Esophagus (tissue), 2 donors: ENCODE results near the gene TARS3. TPM values are rescaled to one million over a fixed set of nuclear protein-coding genes. Genes with fewer than 3 reads are reported as not detected.

ENCODE experiments used
- H3K27ac ChIP-seq, 2 donors: one replicate each; pipeline ENCODE4 v1.5.1; 2013; ENCODE audit warnings: low read depth in 2 of 2, mild to moderate bottlenecking in 2 of 2, inconsistent platforms in 1 of 2, low read length in 1 of 2, moderate library complexity in 1 of 2
- H3K27me3 ChIP-seq, 2 donors: one replicate each; pipeline ENCODE4 v1.6.1; 2013; ENCODE audit warnings: low read length in 2 of 2, control low read depth in 1 of 2, mild to moderate bottlenecking in 1 of 2; ENCODE audit not compliant: insufficient read depth in 2 of 2, control insufficient read depth in 1 of 2
- H3K36me3 ChIP-seq, 2 donors: one replicate each; pipeline ENCODE4 v1.6.1; 2013; ENCODE audit warnings: low read length in 1 of 2; ENCODE audit not compliant: control insufficient read depth in 2 of 2, insufficient read depth in 2 of 2
- H3K4me1 ChIP-seq, 2 donors: one replicate each; pipeline ENCODE4 v1.6.1; 2013; ENCODE audit warnings: low read length in 1 of 2; ENCODE audit not compliant: control insufficient read depth in 2 of 2, insufficient read depth in 2 of 2
- H3K4me3 ChIP-seq, 2 donors: one replicate each; pipeline ENCODE4 v1.5.1; 2013; ENCODE audit warnings: low read length in 2 of 2, mild to moderate bottlenecking in 2 of 2, low read depth in 1 of 2, moderate library complexity in 1 of 2
- H3K9me3 ChIP-seq, 2 donors: one replicate each; pipeline ENCODE4 v1.6.1; 2013; ENCODE audit warnings: mild to moderate bottlenecking in 2 of 2, low read depth in 1 of 2, low read length in 1 of 2, moderate library complexity in 1 of 2; ENCODE audit not compliant: control insufficient read depth in 2 of 2, insufficient read depth in 1 of 2
- WGBS, 2 donors: extraction: QIAGEN DNeasy Blood & Tissue Kit; methylation state at CpG; one replicate each; pipeline ENCODE4 v1.1.7; 2013; 5-methylcytosine and 5-hydroxymethylcytosine counted together
- polyA plus RNA-seq, 2 donors: library from polyadenylated mRNA; stranded (reverse); fragments of 200-250 nt; gene quantifications; one replicate each; pipeline ENCODE4 v1.2.3, GENCODE V29; 2013
- donor health status: healthy with polysubstance abuse.
- donor health status: Bipolar disorder and iron deficiency.

TARS3 gene
- polyA plus RNA-seq, 2 donors: 3.2 to 4.2 TPM

- 0 to 1% methylated on average over 32 of the region's 32 CpGs for WGBS, 2 donors
These were observed 72.6 kb downstream of the TARS3 start for GRCh38 chr15:101651554-101652097.

GRCh38 chr15:101650145-101650544, 74.1 kb downstream of the TARS3 start:
- H3K4me1 ChIP-seq: no peaks in the 10 kb centered on the region
- no peak overlapping the region for H3K4me3 ChIP-seq
- WGBS, 2 donors: 59 to 67% methylated on average over 5 of the region's 5 CpGs
- peaks cover 0 to 9% of the 10 kb centered on the region in 2 donors for H3K36me3 ChIP-seq
- H3K9me3 ChIP-seq: no peaks in the 10 kb centered on the region
- H3K27me3 ChIP-seq: no peaks in the 10 kb centered on the region
- no peak overlapping the region for H3K27ac ChIP-seq

More at GRCh38 chr15:101651554-101652097, 72.6 kb downstream of the TARS3 start:
- Histone ChIP-seq H3K4me1 (no peaks in the 10 kb centered on the region), H3K4me3 (peak overlapping the region; percentile 84 to 94), H3K27ac (peak overlapping the region; percentile 93 to 97), H3K36me3 (peaks cover 0 to 4% of the 10 kb centered on the region in 2 donors), H3K9me3 (no peaks in the 10 kb centered on the region), H3K27me3 (no peaks in the 10 kb centered on the region)

GRCh38 chr15:101648356-101648755, 75.9 kb downstream of the TARS3 start:
- WGBS, 2 donors: 92 to 96% methylated on average over 6 of the region's 6 CpGs
- Histone ChIP-seq H3K27ac (no peak overlapping the region), H3K36me3 (peaks cover 0 to 18% of the 10 kb centered on the region in 2 donors), H3K4me3 (no peak overlapping the region), H3K9me3 (no peaks in the 10 kb centered on the region), H3K4me1 (no peaks in the 10 kb centered on the region), H3K27me3 (no peaks in the 10 kb centered on the region)

GRCh38 chr15:101647251-101647650, 77.0 kb downstream of the TARS3 start:
- WGBS, 2 donors: 79 to 80% methylated on average over 3 of the region's 3 CpGs
- Histone ChIP-seq H3K4me3 (no peak overlapping the region), H3K27ac (peak overlapping the region in 1 of 2 donors; percentile 44), H3K27me3 (no peaks in the 10 kb centered on the region), H3K4me1 (no peaks in the 10 kb centered on the region), H3K9me3 (no peaks in the 10 kb centered on the region), H3K36me3 (peaks cover 0 to 18% of the 10 kb centered on the region in 2 donors)

GRCh38 chr15:101646672-101647071, 77.6 kb downstream of the TARS3 start:
- Histone ChIP-seq H3K36me3 (peaks cover 0 to 18% of the 10 kb centered on the region in 2 donors), H3K27me3 (no peaks in the 10 kb centered on the region), H3K9me3 (no peaks in the 10 kb centered on the region), H3K27ac (no peak overlapping the region), H3K4me1 (no peaks in the 10 kb centered on the region), H3K4me3 (no peak overlapping the region)
- WGBS, 2 donors: 69 to 83% methylated on average over 8 of the region's 8 CpGs

GRCh38 chr15:101642361-101642760, 81.9 kb downstream of the TARS3 start:
- Histone ChIP-seq H3K27me3 (no peaks in the 10 kb centered on the region), H3K9me3 (no peaks in the 10 kb centered on the region), H3K4me3 (no peak overlapping the region), H3K27ac (peak overlapping the region in 1 of 2 donors; percentile 76), H3K4me1 (no peaks in the 10 kb centered on the region), H3K36me3 (peaks cover 0 to 21% of the 10 kb centered on the region in 2 donors)
- WGBS, 2 donors: 65 to 67% methylated on average over 11 of the region's 11 CpGs

- H3K9me3 ChIP-seq: no peaks in the 10 kb centered on the region
- no peaks in the 10 kb centered on the region for H3K27me3 ChIP-seq
- WGBS, 2 donors: 47 to 62% methylated on average over 1 of the region's 1 CpG
- H3K36me3 ChIP-seq: peaks cover 0 to 19% of the 10 kb centered on the region in 2 donors
- H3K27ac ChIP-seq: no peak overlapping the region
- no peaks in the 10 kb centered on the region for H3K4me1 ChIP-seq
- no peak overlapping the region for H3K4me3 ChIP-seq
These were observed 82.4 kb downstream of the TARS3 start for GRCh38 chr15:101641894-101642293.

GRCh38 chr15:101641129-101641764, 83.0 kb downstream of the TARS3 start:
- no peaks in the 10 kb centered on the region for H3K9me3 ChIP-seq
- no peaks in the 10 kb centered on the region for H3K4me1 ChIP-seq
- H3K4me3 ChIP-seq: no peak overlapping the region
- whole genome bisulfite sequencing, 2 donors: 29 to 31% methylated on average over 8 of the region's 8 CpGs
- no peaks in the 10 kb centered on the region for H3K27me3 ChIP-seq
- H3K27ac ChIP-seq: no peak overlapping the region
- H3K36me3 ChIP-seq: peaks cover 0 to 15% of the 10 kb centered on the region in 2 donors

GRCh38 chr15:101639667-101640066, 84.6 kb downstream of the TARS3 start:
- no peaks in the 10 kb centered on the region for H3K27me3 ChIP-seq
- no peak overlapping the region for H3K27ac ChIP-seq
- WGBS, 2 donors: 84 to 87% methylated on average over 4 of the region's 4 CpGs
- H3K36me3 ChIP-seq: peaks cover 0 to 9% of the 10 kb centered on the region in 2 donors
- H3K4me3 ChIP-seq: no peak overlapping the region
- no peaks in the 10 kb centered on the region for H3K4me1 ChIP-seq
- H3K9me3 ChIP-seq: no peaks in the 10 kb centered on the region

GRCh38 chr15:101637919-101638318, 86.4 kb downstream of the TARS3 start:
- H3K36me3 ChIP-seq: peaks cover 0 to 3% of the 10 kb centered on the region in 2 donors
- no peaks in the 10 kb centered on the region for H3K4me1 ChIP-seq
- H3K27me3 ChIP-seq: no peaks in the 10 kb centered on the region
- H3K9me3 ChIP-seq: no peaks in the 10 kb centered on the region
- no peak overlapping the region for H3K4me3 ChIP-seq
- H3K27ac ChIP-seq: no peak overlapping the region
- WGBS, 2 donors: 81 to 85% methylated on average over 3 of the region's 3 CpGs
